IPS-11a (cell line): ENCODE data around the gene STARD5.
"Not testable (repeated sequence)": the region's sequence is repeated elsewhere in the genome, so short reads cannot be mapped to it uniquely, and the experiment has no call there.

ENCODE experiments used
- H3K4me3 ChIP-seq: one replicate; pipeline ENCODE4 v1.5.1; 2013; ENCODE audit warnings: low read depth, low read length, control low read depth

The STARD5 gene, protein sequence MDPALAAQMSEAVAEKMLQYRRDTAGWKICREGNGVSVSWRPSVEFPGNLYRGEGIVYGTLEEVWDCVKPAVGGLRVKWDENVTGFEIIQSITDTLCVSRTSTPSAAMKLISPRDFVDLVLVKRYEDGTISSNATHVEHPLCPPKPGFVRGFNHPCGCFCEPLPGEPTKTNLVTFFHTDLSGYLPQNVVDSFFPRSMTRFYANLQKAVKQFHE

DNA sequence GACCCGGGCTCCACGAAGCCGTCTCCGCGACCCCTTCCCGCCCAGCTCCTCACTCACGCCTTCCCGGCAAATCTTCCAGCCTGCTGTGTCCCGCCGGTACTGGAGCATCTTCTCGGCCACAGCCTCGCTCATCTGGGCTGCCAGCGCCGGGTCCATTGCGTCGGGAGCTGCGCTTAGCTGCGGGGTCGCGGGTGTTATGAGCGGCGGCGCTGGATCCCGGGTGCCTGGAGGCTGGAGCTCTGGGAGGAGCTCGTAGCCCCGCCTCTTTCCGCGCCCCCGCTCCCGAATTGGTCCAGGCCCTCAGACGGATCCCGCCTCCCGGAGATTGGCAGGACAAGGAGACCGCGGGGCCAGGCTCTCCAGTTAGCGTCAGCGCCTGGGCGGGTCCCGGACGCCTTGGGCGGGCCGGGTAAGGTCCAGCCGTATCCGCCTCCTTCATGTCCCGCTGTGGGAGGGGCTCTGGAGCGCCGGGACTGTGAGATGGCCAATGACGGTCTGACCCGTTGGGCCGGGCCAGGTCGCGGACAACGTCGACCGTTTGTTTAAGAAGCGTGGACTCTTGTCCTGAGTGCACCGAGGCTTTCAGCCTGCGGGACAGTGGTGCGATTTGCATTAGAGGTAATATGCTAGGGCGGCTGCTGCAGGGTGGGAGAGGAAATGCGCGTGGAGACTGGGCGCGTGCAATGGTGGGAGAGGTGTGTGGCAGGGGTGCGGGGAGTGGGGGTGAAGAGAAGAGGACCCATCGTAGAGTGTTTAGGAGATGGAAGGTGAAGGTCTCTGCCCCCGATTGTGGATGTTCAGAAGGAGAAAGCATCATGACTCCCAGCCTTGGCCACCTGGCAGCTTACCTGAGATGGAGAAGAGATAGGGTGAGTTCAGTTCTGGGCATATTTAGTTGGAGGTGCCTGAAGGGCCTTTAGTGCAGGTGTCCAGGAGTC, at the start of gene STARD5:
Gene STARD5 (minus strand): TSS at position 198 of the 938 bp plus-strand sequence. CDS start 42 bp downstream, at position 156.
- H3K4me3 ChIP-seq = peak within 1 kb of the TSS; percentile 74

DNA sequence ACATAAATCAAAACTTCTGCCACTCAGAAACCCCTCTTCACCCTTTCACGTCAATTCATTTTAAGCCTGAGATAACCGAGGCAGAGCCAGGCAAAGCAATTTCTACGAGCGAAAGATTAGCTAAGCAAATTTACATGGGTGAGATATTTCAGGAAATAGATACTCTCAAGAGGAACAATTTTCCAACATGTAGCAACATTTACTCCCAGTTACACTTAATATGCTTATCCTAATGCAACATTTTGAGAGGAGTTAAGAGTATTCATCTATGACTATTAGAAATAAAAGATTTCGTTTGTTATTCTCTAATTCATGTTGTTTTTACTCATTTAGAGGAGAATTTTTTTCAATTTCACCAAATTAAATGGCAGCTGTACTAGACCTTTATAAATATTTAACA, 49.2 kb upstream of the STARD5 start:
- no peak overlapping the region for H3K4me3 ChIP-seq

DNA sequence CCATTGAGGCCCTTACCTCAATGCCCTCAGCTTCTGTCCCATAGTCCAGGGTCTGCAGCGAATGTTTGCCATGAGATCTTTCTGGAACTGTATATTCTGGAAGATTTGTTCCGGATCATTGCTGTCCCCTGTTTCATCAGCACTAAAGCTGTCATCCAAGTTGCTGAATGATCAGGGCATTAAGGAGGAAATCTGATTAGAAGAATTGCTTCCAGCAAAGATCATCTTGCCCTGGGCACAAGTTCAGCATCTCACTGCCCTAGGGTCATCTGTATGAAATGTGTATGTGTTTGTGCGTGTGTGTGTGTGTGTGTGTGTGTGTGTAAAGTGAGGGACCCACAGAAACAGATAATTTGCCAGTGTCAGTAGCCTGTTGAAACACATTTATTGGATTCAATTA, 48.6 kb upstream of the STARD5 start:
- no peak overlapping the region for H3K4me3 ChIP-seq

DNA sequence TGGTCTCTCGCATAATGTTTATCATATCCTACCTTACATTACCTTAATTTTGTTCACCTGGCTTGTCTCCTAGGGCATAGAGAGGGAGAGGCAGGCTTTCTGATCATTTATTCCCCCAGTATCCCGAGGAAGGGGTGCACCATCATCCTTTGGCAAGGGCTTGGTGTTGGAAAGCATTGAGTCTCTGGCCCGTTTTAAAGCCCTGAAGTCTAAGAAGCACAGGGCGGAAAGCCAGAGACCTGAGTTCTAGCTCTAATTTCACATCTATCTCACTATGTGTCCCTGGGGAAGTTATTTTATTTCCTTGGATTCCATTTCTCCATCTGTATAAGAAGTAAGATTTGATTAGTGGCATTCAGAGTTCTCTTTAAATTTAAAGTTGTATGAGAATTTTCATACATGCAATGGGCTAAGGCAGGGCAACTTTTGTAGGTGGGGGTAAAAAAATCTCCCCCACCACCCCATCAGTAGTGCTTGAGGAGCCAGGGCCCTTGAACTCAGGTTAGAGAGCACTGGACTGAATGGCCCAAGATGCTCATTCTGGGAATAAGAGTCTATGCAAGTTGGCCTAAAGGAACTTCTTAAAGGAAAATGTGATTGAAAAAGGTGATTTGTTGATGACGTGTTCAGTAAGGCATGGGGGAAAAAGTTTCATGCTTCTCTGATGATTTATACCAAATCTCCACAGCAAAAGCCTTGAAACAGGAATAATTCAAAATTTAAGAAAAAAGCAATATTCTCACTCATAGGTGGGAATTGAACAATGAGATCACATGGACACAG, 40.0 kb upstream of the STARD5 start:
- H3K4me3 ChIP-seq = no peak overlapping the region

DNA sequence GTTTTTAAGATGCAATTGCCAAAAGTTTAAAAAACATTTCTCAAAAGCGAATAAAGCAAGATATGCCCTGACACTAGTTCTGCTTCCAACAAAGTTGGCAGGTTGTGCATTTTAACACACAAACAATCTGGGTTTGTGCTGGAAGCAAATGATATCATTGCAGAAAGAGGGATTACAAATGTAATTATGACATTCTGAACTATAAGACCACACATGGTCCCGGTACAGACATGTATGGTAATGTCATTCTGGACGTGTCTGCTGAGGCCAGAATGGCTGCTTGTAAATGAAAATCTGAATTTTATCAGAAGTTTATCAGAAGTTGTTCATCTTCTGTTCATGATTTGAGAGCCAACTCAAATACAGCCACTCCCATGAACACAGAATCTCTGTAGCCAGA, 39.3 kb upstream of the STARD5 start:
- no peak overlapping the region for H3K4me3 ChIP-seq

DNA sequence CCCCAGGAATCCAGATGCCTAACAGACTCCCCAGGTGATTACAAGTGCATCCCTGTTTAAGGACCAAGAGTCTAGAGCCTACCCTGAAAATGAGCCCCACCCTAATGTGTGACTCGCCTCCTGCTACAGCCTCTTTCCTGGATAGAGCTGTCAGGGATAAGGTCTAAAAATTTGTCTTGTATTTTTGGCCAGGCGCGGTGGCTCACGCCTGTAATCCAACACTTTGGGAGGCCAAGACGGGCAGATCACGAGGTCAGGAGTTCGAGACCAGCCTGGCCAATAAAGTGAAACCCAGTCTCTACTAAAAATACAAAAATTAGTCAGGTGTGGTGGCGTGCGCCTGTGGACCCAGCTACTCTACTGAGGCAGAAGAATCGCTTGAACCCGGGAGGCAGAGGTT, 38.8 kb upstream of the STARD5 start:
- H3K4me3 ChIP-seq = no peak overlapping the region

DNA sequence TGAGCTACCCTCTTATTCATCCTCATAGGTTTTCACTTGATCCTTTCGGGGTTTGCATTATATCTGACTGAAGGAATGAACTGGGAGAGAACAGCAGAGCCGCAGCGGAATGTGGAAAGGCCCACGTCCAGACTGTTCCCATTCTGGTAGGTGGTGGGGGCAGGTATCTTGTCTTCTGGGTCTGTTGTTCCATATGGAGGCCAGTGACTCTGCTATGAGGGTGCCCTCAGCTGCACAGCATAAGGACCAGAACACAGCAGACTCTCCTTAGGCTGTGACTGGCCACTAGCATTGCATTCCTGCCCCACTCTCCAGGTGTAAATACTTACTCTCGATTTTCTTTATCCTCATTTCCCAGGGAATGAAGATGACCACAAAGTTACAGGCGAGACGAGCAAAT, 38.0 kb upstream of the STARD5 start:
- H3K4me3 ChIP-seq = no peak overlapping the region

DNA sequence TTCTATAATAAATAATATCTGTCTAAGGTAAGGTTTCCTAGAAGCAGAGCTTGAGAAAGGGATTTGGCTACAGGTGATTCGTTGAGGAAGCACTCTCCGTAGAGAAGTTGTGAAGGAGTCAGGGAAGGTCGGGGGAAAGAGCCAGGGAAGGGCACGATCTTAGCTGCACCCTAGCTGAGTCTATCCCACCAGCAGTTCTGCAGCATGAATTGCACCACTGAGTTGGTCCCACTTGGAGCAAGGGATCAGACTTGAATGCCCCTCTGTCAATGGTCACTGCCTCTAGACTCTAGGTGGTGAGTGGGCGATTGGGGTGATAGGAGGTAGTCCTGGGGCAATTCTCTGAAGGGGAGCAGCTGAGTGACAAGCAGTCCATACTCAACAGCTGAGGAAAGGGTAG, 36.5 kb upstream of the STARD5 start:
- no peak overlapping the region for H3K4me3 ChIP-seq

DNA sequence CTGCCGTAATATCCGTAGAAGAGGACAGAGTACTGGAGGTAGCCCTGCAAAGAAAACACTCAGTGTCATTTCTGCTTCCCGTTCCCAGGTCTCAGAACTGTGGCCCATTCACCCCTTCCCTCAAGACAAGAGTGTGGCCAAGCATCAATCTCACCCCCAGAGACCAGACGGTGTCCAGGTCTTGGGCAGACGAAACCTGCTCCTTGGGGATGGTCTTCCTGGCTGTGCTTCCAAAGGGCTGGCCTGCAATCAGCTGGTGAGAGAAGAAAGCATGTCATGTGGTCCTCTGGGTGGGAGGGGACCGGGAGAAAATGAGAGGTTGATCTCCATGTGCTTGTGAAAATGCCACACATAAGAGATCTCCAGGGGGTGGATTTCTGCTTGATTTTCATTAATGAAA, 34.3 kb upstream of the STARD5 start:
- no peak overlapping the region for H3K4me3 ChIP-seq

DNA sequence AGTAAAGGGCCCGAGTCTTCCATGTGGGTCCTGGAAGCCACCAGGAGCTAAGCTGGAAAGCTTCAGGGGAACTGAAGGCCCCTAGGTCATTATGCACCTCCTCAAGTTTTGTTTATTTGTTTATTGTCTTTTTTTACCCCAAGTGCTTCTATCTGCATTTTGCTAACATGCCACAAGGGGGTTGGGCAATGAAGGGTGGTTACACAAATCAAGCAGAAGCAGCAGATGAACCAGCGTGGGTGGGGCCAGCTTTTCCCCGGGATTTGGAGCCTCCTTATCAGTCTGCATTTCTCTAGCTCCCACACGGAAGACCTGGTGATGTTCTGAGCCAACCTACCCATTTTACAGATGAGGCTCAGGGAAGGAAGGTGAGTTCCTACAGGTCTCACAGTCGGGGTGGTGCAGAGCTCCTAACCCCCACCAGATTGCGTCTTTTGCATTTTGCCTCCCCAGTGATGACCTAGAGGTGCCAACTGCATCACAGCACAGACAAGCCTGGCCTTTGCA, 33.3 kb upstream of the STARD5 start:
- H3K4me3 ChIP-seq = no peak overlapping the region

DNA sequence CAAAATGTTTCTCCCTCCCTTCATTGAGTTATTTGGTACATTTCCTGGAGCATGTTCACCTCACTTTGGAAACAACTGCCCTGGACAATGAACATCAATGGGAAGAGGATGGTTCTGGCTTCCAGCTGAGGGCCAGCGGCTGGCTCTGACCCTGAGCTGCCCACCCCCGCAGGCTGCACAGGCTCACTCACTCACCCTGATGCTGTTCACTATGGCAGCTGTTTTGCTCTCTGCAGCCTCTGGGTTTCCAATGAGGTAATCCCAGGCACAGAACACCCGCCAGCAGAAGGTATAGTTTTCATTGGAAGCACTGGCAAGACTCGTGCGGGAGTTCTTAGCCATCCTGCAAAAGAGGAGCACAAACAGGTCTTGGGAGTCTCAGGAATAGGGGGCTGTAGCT, 32.3 kb upstream of the STARD5 start:
- no peak overlapping the region for H3K4me3 ChIP-seq

DNA sequence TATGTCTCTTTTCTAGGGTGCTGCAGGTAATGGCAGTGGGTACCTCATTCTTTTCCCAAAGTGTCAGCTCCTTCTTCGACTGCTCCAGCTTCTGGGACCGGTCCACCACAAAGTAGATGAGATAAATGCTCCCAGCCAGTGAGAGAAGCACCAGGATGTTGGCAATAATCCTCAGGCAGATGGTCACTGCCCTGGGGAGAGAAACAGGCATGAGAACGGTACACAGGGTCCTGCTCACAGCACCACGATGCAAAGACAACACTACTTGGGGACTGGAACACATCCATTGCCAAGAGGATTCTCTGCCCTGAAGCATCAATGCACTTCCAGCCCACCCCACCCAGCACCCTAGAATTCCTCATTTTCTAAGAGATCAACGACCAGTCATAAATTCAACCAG, 27.7 kb upstream of the STARD5 start:
- no peak overlapping the region for H3K4me3 ChIP-seq

DNA sequence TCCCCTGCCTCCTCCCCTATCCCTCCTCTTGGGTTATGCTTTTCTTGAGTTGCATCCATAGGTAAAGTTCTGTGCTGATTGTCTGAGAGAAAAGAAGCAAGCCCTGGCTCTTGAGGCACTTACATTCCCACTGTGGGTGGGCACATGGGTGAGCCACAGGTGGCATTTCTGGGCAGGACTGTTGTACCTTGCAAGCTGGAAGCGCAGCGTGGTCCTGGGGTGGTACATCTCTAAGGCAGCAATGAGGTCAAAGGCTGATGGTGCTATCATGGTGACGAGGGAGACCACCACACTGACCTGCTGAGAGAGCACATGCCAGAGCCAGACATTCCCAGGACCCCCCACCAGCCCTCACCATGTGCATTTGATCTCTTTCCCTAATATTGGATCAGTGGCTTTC, 25.3 kb upstream of the STARD5 start:
- no peak overlapping the region for H3K4me3 ChIP-seq

DNA sequence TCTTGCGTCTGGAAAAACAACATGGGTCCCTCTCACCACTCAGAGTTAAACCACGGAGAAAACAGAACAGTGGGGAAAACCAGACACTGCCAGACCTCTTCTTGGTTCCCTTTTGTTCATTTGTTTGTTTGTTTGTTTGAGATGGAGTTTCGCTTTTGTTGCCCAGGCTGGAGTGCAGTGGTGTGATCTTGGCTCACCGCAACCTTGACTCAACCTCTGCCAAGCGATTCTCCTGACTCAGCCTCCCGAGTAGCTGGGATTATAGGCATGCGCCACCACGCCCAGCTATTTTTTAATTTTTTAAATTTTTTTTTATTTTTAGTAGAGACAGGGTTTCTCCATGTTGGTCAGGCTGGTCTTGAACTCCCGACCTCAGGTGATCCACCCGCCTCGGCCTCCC, 24.8 kb upstream of the STARD5 start:
- not testable (repeated sequence) for H3K4me3 ChIP-seq

DNA sequence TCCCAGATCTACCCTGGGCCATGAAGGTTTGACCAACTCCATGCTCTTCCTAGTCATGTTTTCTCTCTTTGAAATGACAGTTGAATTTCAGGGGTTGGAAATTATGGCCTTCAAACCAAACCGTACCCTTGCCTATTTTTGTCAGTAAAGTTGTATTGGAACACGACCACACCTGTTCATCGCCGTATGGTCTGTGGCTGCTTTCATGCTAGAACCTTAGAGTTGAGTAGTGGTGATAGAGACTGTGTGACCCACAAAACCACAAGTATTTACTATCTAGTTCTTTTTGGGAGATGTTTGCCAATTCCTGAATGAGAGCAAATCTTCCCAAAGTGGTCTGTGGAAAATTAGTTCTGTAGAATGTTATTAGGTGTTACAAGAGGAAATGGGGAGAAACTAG, 24.0 kb upstream of the STARD5 start:
- no peak overlapping the region for H3K4me3 ChIP-seq

DNA sequence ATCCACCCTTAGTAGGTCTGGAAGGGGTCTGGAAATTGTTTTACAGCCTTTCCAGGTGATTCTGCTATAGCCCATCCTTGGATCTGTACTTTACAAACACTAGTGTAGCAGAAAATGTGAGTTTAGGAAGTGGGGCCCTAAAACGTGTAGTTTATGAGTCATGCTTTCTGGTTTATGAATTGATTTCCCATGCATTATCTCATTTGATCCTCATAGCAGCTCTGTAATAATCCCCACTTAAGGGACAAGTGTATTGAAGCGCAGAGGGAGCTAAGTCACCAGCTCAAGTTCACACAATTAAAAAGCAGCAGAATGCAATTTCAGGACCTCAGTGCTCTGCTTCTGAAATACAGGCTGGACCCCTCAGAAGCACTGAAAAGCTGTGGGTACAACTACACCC, 22.7 kb upstream of the STARD5 start:
- H3K4me3 ChIP-seq = no peak overlapping the region

DNA sequence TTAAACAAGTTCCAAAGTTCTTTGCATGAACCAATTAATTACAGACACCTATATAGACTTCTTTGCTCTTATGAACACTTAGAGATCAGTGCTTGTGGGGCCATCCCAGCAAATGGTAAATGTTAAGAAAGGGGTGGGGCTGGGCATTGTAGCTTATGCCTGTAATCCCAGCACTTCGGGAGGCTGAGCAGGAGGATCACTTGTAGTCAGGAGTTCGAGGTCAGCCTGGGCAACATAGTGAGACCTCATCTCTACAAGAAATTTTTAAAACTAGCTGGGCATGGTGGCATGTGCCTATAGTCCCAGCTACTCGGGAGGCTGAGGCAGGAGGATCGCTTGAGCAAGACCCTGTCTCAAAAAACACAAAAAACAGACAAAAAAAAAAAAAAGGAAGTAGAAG, 19.4 kb upstream of the STARD5 start:
- no peak overlapping the region for H3K4me3 ChIP-seq

DNA sequence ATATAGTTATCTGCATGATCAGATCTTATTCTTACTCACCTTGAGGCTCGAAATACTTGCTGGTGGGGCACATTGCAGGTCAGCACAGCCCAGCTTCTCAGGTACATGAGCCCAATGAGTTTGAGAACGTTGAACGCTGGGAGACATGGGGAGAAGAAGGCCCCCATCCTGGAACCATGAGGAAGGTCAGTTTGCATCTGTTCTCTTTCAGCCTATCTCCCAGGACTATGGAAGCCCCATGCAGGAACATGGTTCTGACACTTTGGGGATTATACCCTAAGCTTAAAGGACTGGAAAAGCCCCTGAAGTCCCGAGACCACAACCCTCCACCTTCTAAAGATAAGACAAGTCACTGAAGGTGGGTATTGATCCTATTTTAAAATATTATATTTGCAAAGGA, 17.4 kb upstream of the STARD5 start:
- H3K4me3 ChIP-seq = no peak overlapping the region

DNA sequence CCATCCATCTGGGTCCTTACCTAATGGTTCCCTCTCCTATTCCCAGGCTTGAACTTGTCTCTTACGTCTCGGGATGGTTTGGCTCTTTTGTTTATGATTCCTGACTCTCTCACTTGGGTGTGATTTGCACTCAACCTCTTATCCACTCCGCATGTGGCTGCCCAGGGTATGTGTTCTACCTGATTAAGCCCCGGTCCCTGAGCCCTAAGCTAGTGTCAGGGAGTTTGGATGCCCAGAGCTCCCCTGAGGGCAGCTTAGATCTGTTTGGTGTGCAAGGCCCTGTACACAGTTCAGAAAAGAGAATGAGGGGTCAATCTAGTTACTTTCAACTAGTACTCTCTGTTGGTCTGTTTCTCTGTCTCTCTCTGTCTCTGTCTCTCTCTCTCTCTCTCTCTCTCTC, 15.9 kb upstream of the STARD5 start:
- no peak overlapping the region for H3K4me3 ChIP-seq

DNA sequence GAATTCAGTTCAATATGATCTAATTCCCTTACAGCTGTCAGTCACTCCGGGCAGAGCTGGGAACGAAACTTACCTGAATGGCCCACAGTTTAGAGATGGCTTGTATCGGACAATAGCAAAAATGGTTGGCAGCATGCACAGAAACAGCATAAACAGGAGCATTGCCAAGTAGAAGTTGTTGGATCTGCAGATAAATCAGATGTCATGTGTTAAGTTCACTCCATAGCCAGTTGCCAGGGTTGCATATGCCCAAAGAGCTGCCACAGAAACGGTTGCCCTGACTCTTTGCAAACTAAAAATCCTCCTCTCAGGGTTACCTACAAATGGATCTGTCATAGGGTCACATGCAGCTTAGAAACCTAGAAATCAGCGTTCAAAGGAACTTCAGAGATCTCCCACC, 15.4 kb upstream of the STARD5 start:
- H3K4me3 ChIP-seq = no peak overlapping the region

DNA sequence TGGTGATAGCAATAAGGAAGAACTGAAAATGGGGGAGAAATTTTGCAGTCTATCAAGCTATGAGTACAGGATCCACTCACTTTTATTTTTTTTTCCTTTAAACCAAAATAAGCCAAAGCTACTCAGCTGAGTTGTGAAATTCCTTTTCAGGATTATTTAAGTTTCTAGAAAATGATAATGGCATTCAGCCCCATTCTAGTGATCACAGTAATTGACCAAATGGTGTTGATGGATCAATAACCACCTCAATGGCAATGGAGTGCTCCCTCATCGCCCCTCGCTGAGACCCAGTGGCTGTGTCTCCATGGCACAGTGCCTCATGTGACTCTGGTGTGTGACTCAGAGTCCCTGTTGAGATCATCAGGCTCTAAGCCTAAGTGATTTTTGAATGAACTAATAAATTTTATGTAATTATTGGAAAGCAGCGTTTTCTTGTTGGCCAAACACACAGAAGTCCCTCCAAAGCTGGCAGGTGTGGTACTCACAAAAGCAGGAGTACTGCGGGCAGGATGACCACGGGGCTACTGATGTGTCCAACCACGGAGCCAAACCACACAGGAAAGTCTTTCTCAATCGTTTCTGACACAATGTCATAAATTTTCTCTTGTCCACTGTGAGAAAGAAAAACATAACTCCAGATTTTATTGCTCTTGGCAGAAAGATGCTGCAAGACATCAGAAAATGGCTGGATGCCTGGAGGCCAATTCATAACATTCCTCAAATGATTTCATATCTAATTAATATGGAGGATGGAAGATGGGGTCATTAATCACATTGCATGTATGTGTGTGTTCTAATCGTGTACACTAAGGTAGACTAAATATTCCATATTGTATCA, 14.4 kb upstream of the STARD5 start:
- no peak overlapping the region for H3K4me3 ChIP-seq
